Epidermal melanocyte (primary cell): Measurements from ENCODE around the gene AMDHD1.

Source experiments
- DNase-seq: peaks from one replicate; pipeline ENCODE4 v3.0.0; 2011; ENCODE audit warnings: low spot score; ENCODE audit not compliant: insufficient read length

Gene AMDHD1

GRCh38 chr12:95943330-95943842, at the start of gene AMDHD1:
Gene AMDHD1 (plus strand): TSS chr12:95943331. CDS start chr12:95943399, 68 bp downstream.
- peak; percentile 24 for DNase-seq

- DNase-seq, result no peak
These were observed 46.3 kb upstream of the AMDHD1 start for GRCh38 chr12:95896846-95897245.

DNA sequence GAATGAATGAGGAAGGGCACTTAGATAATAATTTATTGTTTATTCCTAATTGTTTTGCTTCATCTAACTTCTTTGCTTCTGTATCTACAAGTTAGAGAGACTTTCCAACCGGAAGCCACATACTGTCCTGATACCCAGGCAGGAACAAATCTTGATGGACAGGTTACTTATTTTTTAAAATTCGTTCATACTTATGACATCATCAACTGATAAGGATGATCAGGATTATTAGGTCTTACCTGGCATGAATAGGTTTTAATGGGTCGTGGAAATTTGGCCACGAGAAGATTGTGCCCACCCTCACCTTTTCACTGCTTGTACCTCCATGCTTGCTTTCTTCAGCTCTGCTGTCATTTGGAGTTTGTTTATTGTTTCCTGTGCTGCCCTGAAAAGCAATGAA, 45.0 kb upstream of the AMDHD1 start:
- DNase-seq, result no peak

DNA sequence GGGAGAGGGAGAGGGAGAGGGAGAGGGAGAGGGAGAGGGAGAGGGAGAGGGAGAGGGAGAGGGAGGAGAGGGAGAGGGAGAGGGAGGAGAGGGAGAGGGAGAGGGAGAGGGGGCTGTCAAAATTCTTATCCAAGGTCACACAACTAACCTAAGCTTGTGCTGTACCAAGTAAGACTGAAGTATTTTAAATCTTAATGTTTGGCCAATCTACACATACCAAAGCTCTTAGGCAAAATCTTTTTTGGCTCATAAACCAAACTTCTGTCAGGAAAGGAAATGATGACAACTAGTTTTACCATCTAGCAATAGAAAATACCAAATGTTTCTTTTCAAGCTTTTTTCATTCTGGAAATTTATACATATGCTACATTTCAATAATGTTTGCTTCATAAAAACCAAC, 34.6 kb upstream of the AMDHD1 start:
- DNase-seq, result no peak

GRCh38 chr12:95909871-95910270, 33.3 kb upstream of the AMDHD1 start:
- no peak for DNase-seq

DNA sequence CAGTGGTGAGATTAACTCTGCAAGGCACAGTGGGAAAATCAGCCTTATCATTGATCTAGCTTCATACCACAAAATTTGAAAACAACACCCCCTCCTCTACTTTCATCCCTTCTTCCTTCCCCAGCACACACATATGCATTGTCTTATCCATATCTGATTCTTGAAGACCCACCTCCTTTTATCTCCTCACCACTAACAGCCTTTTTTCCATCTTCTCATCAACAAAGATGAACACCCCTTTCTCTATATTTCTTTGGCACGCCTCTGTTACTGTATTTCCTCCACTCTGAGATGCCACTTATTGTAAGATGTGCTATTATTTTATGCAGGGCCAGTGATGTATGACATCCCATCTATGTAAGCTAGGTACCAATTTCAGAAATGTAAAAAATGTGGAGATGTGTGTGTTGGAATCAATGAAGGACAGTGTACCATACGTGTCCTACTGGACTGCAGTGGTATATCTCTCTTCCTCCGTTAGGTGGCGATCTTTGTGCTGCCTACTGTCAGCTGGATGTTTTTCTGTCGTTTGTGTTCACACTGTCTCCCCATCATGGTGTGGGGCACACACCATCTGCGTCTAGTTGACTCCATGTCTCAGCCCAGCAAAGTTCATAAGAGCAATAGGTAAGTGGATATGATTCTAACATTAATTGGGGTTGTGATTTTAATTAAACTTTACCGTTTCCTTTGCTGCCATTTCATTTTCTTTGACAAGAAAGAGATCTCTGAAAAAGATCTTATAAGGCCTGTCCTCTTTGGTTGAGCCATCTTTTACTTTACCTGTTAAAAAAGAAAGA, 24.7 kb upstream of the AMDHD1 start:
- DNase-seq, result no peak

DNA sequence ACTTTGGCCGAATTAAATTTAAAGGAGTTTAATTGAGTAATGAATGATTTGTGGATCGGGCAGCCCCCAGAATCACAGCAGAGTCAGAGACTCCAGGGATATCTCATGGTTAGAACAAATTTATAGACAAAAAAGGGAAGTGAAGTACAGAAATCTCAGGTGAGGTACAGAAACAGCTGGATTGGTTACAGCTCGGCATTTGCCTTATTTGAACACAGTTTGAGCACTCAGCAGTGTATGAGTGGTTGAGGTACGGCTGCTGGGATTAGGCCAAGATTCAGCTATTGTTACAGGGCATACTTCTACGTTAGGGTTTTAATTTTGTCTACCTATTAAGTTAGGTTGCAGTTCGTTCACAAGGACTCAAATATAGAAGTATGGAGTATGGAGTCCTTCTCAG, 24.0 kb upstream of the AMDHD1 start:
- DNase-seq, result no peak

DNA sequence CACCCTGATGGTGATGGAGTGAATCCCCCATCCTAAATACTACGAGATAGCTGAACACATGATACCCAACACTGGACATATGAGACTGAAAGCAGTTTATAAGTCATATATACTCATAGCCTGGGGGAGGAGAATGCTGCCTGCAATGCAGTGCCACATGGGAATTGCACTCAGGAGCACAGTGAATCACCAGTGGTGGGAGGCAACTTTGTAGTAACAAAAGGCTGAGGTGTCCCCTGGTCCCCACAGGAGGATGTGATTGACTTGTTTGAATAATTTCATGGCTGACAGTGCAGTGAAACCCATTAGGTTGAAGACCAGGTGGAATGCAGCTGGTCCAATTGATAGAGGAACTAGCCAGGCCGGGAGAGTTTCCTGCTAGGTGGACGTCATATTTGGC, 20.9 kb upstream of the AMDHD1 start:
- no peak for DNase-seq

DNA sequence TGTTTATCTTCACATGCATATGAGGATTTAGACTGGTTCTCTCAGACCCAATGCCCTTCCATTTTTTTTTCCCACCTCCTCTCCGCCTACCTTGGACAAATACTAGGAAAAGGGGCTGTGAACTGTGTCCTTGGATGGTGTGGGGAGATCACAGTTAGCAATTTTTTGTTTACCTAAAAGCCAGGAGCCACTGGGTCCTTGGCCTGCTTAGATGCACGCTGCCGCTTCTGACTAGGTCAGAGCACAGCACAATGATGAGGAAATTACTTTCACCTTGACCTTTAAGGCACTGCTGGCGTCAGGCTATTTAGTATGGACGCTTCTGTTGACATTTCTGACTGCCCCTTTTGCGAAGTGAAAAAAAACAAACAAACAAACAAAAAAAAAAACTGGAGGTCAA, 2.6 kb upstream of the AMDHD1 start:
- DNase-seq, result no peak

DNA sequence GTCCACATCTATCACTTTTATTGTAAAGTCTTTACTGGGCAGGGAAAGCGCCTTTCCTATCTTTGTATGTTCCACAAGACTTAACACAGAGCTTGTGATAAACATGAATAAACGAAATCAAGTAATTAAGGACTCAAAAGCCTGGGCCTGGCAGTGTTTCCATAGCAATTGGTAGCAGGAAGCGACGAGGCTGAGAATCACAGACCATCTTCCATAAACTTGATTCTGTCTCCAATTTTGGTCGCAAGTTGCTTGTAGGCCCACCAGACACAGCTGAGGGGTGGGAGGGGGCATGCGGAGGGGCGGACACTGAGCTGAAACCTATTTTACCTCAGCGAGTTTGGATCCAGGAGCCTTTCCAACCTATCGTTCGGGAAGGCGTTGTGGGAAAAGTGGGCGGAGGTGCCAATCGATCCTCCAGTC, 1.0 kb upstream of the AMDHD1 start:
- DNase-seq, result no peak

DNA sequence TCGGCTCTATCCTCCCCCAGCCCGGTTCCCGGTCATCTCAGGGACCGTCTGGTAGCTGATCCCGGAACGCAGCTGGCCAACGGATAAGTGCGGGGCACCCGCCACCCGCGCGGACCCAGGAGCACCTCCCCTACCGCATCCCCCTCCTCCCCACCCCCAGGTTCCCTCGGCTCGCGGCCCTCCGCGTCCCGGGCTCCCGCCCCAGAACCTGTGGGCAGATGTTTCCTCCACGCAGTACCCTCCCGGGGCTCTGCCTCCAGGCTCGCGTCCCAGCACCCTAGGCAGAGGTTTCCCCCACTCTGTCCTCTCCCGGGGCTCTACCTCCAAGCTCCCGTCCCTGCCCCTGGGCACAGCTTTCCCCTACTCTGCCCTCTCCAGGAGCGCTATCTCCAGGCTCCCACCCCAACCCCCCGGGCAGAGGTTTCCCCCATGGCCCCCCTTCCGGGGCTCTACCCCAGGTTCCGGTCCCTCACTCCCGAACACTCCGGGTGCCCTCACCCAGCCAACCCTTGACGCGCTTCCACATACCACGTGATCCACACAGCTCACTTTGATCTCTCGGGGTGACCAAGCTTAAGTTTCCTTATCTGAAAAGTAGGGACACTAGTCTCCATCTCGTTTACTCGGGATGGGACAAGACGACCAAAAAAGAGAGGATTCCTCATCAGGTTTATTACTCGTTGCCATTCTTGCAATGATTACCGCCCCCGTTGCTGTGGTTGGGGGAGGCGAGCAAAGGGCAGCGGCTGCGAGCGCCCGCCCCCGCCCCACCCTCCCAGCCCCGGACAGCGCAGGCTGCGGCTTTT, 404 bp upstream of the AMDHD1 start, which contains the start of gene CCDC38:
CCDC38 (minus strand) TSS at position 91 of the 806 bp plus-strand sequence. CDS start 6,105 bp downstream, outside the sequence.
- DNase-seq, result peak; percentile 75

DNA sequence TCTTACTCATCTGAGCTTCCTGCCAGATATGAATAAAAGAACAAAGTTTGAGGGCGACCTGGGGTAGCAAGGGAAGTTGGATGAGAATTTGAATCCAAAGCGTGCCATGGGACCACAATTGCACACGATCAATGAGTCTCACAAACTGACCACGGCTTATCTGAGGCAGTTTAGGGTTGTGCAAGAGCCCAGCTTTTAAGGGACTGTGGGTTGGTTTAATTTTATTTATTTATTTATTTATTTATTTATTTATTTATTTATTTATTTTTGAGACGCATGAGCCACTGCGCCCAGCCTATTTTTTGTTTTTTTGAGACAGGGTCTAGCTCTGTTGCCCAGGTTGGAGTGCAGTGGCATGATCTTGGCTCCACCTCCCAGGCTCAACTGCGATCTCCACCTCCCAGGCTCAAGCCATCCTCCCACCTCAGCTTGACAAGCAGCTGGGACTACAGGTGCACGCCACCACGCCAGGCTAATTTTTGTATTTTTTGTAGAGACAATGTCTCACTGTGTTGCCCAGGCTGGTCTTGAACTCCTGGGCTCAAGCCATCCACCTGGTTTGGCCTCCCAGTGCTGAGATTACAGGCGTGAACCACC, 1.1 kb downstream of the AMDHD1 start:
- no peak for DNase-seq

- no peak for DNase-seq
These were observed 6.5 kb downstream of the AMDHD1 start for GRCh38 chr12:95949477-95950206.

DNA sequence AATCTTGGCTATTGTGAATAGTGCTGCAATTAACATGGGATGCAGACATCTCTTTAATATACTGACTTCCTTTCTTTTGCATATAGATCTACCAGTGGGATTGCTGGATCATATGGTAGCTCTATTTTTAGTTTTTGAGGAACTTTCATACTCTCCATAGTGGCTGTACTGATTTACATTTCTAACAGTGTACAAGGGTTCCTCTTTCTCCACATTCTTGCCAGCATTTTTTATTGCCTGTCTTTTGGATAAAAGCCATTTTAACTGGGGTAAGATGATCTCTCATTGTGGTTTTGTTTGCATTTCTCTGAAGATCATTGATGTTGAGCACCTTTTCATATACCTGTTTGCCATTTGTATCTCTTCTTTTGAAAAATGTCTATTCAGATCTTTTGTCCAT, 8.4 kb downstream of the AMDHD1 start:
- no peak for DNase-seq

- DNase-seq, result no peak
These were observed 9.9 kb downstream of the AMDHD1 start for GRCh38 chr12:95953000-95953399.

DNA sequence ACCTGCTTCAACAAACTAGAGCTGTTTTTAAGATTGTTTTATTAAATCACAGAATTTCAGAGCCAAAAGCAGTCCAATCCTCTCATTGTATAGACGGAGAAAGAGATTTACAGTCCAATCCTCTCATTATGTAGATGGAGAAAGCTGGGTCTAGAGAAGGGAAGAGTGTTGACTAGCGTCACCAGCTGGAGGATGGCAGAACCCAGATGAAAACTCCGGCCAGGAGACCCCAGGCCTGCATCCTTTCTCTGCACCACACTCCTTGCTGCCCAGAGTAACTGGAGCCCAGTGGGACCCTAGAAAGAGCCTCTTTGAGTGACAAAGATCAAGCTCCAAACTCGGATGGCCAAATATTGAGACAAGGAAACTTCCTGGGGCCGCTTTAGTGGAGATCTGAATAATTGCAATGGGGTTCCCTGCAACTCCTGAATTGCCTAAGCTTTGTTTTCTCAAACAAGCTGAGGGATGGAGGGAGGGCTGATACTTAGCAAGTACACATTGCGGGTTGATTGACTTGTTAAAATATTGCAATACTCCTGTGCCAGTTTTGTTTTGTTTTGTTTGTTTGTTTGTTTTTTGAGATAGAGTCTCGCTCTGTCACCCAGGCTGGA, 12.5 kb downstream of the AMDHD1 start:
- DNase-seq, result no peak

- no peak for DNase-seq
These were observed 13.5 kb downstream of the AMDHD1 start for GRCh38 chr12:95956557-95957145.

GRCh38 chr12:95959107-95959506, 16.0 kb downstream of the AMDHD1 start:
- no peak for DNase-seq

- no peak for DNase-seq
These were observed 17.1 kb downstream of the AMDHD1 start for GRCh38 chr12:95960241-95960640.

- DNase-seq, result no peak
These were observed 19.1 kb downstream of the AMDHD1 start for GRCh38 chr12:95962222-95962621.
